Activated T-helper 9 cell treated with anti-CD3 and anti-CD28 coated beads, Interleukin-2, amount 50 U/mL, for 16 hours (primary cell): ENCODE results near the gene MUC2.

Source experiments
- DNase-seq: peaks from one replicate; pipeline ENCODE4 v3.0.0-alpha.2; 2020; ENCODE audit warnings: low read depth

Gene MUC2

GRCh38 chr11:1051356-1052132 lies 23.1 kb upstream of the MUC2 start:
- DNase-seq, result no peak

- DNase-seq, result no peak
Observed at GRCh38 chr11:1052133-1053011, 22.3 kb upstream of the MUC2 start.

GRCh38 chr11:1053121-1053901 lies 21.4 kb upstream of the MUC2 start:
- DNase-seq, result no peak

GRCh38 chr11:1054143-1055108 lies 20.2 kb upstream of the MUC2 start:
- DNase-seq, result no peak

GRCh38 chr11:1055109-1055703 lies 19.5 kb upstream of the MUC2 start:
- no peak for DNase-seq

GRCh38 chr11:1055990-1056771 lies 18.5 kb upstream of the MUC2 start:
- no peak for DNase-seq

- DNase-seq, result no peak
Observed at GRCh38 chr11:1057806-1058205, 16.9 kb upstream of the MUC2 start.

- no peak for DNase-seq
Observed at GRCh38 chr11:1059759-1060158, 14.9 kb upstream of the MUC2 start.

GRCh38 chr11:1060410-1060809 lies 14.3 kb upstream of the MUC2 start:
- DNase-seq, result no peak

- no peak for DNase-seq
Observed at GRCh38 chr11:1060852-1061616, 13.6 kb upstream of the MUC2 start.

- no peak for DNase-seq
Observed at GRCh38 chr11:1062075-1062820, 12.4 kb upstream of the MUC2 start.

- no peak for DNase-seq
Observed at GRCh38 chr11:1064167-1064566, 10.5 kb upstream of the MUC2 start.

GRCh38 chr11:1067812-1068496 lies 6.7 kb upstream of the MUC2 start:
- DNase-seq, result no peak

GRCh38 chr11:1069740-1070139 lies 4.9 kb upstream of the MUC2 start:
- no peak for DNase-seq

- no peak for DNase-seq
Observed at GRCh38 chr11:1070594-1071462, 3.8 kb upstream of the MUC2 start.

- no peak for DNase-seq
Observed at GRCh38 chr11:1071571-1072115, 3.0 kb upstream of the MUC2 start.
